Muscle layer of duodenum (tissue), 2 donors: ENCODE measurements around the gene NTHL1.

Source experiments
- H3K27ac ChIP-seq: one replicate; pipeline ENCODE4 v1.7.0; 2013; ENCODE audit warnings: mild to moderate bottlenecking, low read length
- H3K27me3 ChIP-seq: one replicate; pipeline ENCODE4 v1.7.0; 2013; ENCODE audit warnings: low read depth, mild to moderate bottlenecking, control low read depth, low read length
- H3K36me3 ChIP-seq, 2 donors: one replicate each; pipeline ENCODE4 v1.7.0; 2013; ENCODE audit warnings: low read length in 2 of 2, control low read depth in 1 of 2, mild to moderate bottlenecking in 1 of 2; ENCODE audit not compliant: insufficient read depth in 2 of 2, control insufficient read depth in 1 of 2
- H3K4me1 ChIP-seq, 2 donors: one replicate each; pipeline ENCODE4 v1.7.0; 2013; ENCODE audit warnings: low read length in 2 of 2, mild to moderate bottlenecking in 2 of 2, control low read depth in 1 of 2, moderate library complexity in 1 of 2; ENCODE audit not compliant: insufficient read depth in 2 of 2, control insufficient read depth in 1 of 2
- H3K4me3 ChIP-seq, 2 donors: one replicate each; pipeline ENCODE4 v1.7.0; 2013; ENCODE audit warnings: low read length in 2 of 2, low read depth in 1 of 2, mild to moderate bottlenecking in 1 of 2
- H3K9me3 ChIP-seq, 2 donors: one replicate each; pipeline ENCODE4 v1.7.0; 2013; ENCODE audit warnings: low read length in 2 of 2, control low read depth in 1 of 2, mild to moderate bottlenecking in 1 of 2; ENCODE audit not compliant: control insufficient read depth in 1 of 2
- donor health status: healthy.

Gene NTHL1

DNA sequence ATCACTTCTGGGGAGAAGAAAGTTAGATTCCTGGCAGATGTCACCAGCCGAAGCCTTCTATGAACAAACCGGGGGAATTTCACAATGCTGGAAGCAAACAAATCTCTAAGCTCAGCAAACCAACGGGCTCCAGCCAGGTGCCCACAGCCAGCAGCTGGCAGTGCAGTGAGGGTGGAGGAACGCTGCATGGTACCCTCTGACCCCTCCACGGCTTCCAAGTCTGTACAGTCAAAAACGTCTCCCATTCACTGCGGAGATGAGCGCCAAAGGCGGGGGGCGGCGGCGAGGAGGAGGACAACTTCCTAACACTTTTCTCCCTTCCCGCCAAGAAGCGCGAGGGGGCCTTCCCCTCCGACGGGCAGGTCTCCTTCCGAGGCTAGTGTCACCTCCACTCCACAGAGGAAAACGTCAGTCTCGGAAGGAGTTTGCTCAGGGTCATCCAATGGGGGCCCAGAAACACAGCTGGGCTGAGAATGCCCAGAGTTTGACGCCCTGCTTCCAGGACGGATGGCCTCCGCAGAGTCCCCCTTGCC is 38.9 kb downstream of the NTHL1 start:
- Histone ChIP-seq H3K9me3 (no peaks in the 10 kb centered on the region), H3K36me3 (no peaks in the 10 kb centered on the region), H3K4me3 (peak overlapping the region; percentile 80 to 87), H3K27me3 (no peaks in the 10 kb centered on the region), H3K27ac (peak overlapping the region; percentile 81), H3K4me1 (peaks cover 26 to 62% of the 10 kb centered on the region in 2 donors)

DNA sequence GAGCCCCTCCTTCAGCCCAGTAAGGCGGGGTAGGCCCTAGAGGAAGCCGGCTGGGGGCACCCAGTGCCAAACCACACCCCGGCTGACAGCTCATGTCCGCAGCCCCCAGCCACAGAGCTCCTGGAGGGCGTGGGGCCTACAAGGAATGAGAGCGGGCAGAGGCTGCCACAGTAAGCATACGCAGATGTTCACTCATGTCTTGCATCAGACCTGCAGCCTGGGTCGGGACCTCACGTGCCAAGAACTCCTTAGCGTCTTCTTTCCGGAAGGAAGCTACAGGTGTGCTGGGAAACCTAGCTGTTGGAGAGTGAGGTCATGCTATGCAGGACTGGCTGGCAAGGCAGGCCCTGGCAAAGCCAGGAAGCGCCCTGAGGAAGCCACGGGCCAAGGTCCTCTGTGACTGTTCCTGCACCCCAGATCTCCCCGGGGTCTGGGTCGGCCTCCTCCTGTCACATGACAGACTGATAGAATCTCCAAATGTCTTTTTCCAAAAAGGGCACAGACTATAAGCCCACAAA is 39.6 kb downstream of the NTHL1 start:
- H3K4me1 ChIP-seq, result peaks cover 27 to 68% of the 10 kb centered on the region in 2 donors
- no peaks in the 10 kb centered on the region for H3K9me3 ChIP-seq
- peaks cover 0 to 4% of the 10 kb centered on the region in 2 donors for H3K36me3 ChIP-seq
- H3K27ac ChIP-seq, result peak overlapping the region; percentile 81
- peak overlapping the region; percentile 80 to 87 for H3K4me3 ChIP-seq
- H3K27me3 ChIP-seq, result no peaks in the 10 kb centered on the region

DNA sequence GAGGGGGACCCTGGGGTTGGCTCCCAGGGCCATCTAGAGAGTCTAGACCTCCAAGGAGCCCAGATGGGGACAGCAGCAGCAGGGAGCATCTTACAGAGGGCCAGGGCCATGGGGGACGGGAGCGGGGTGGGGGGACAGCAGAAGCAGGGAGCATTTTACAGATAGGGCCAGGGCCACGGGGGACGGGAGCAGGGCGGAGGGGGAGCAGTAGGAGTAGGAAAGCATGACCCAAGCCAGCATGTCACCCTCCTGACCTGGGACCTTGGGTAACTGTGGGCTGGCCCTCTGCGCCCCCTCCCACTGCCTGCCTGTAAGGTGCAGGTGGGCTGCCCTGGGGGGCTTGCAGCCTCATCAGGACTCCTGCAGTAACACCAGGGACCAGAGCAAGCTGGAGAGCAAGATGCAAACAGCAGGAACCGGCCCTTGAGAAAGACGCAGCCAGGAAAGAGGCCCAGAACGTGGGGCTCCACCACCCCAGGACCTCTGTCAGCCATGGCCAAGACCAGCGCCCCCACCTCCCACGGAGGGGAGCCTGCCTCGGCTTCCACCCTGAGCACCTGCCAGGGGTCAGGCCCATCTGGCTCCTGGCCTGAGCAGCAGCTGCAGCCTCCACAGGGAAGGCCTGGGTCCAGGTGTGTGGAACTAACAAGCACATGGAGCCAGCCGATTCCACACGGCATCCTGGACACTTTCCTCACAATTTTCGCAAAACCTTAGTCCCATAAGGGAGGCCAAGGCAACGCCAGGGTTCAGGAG is 40.4 kb downstream of the NTHL1 start:
- Histone ChIP-seq H3K27ac (peak overlapping the region; percentile 81), H3K4me1 (peaks cover 27 to 68% of the 10 kb centered on the region in 2 donors), H3K4me3 (peak overlapping the region; percentile 19 to 87)

DNA sequence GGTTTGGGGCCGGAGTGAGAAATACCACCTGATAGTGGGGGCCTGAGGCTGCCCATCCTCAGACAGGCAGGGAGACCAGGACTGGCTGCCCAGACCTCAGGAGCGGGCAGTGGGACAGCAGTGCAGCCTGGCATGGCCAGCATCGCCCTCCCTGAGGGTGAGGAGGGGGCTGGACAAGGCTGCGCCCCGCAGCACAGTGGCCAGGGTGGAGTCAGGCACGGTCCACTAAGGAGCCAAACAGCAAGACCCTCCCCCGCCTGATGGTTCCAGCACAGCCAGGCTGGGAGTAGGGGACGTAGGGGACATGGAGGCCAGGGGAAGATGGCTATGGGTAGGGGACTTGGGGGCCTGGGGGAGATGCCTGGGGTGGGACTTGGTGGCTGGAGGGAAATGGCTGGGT is 41.3 kb downstream of the NTHL1 start:
- H3K27me3 ChIP-seq, result no peaks in the 10 kb centered on the region
- no peaks in the 10 kb centered on the region for H3K9me3 ChIP-seq
- no peak overlapping the region for H3K27ac ChIP-seq
- H3K4me3 ChIP-seq, result no peak overlapping the region
- peaks cover 27 to 68% of the 10 kb centered on the region in 2 donors for H3K4me1 ChIP-seq
- H3K36me3 ChIP-seq, result peaks cover 14 to 22% of the 10 kb centered on the region in 2 donors

More for the DNA sequence above, 40.4 kb downstream of the NTHL1 start:
- no peaks in the 10 kb centered on the region for H3K9me3 ChIP-seq
- no peaks in the 10 kb centered on the region for H3K27me3 ChIP-seq
- H3K36me3 ChIP-seq, result peaks cover 5 to 12% of the 10 kb centered on the region in 2 donors

DNA sequence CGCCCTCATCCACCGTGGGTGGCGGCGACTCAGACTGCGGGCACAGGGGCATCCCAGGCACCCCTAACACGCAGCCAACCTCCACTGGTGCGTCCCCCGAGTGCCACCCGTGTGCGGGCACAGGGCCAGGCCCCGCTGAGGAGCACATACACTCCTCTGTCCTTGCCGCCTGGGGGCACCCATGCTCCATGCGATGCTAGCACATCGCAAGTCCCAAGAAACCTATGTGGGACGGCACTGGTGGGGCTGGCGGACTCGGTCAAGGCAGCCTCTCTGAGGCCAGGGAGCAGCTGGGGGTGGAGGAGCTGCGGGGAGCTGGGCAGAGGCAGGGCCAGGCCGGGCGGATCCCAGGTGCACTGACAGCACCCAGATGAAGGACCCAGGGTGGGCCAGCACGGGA is 42.0 kb downstream of the NTHL1 start:
- Histone ChIP-seq H3K36me3 (peaks cover 19 to 28% of the 10 kb centered on the region in 2 donors), H3K27me3 (no peaks in the 10 kb centered on the region), H3K9me3 (no peaks in the 10 kb centered on the region), H3K4me1 (peaks cover 27 to 67% of the 10 kb centered on the region in 2 donors), H3K27ac (no peak overlapping the region), H3K4me3 (no peak overlapping the region)

DNA sequence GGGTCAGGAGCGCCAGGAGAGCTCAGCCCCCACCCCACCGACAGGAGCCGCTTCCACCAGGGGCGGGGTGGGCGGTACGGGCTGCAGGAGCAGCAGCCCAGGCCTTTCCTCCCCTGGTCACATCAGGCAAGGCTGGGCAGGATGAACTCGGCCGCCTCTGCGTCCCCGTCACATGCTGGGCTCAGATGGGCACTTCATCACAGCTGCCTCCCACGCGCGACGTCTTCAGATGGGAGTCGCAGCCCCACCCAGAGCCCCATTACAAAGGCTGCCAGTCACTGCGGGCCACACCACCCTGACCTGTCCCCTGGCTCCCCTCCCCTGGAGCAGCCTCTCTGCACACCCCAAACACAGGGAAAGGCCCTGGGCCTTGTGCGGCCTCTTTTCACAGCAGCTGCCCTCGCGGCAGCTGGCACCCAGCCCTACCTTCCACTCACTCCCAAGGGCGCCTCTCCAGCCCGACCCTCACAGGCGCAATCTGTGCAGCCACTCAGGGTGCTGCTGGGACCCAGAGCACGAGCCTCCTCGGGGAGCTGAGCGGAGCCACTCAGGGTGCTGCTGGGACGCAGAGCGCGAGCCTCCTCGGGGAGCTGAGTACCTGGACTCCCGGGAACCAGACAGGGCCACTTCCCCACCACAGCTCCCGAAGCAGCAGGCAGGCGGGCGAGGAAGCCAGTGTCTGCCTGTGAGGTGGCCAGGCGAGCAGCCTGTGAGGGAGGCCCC is 42.7 kb downstream of the NTHL1 start:
- Histone ChIP-seq H3K36me3 (peaks cover 19 to 35% of the 10 kb centered on the region in 2 donors), H3K4me3 (no peak overlapping the region), H3K4me1 (peaks cover 21 to 61% of the 10 kb centered on the region in 2 donors), H3K27me3 (no peaks in the 10 kb centered on the region), H3K27ac (no peak overlapping the region), H3K9me3 (no peaks in the 10 kb centered on the region)

DNA sequence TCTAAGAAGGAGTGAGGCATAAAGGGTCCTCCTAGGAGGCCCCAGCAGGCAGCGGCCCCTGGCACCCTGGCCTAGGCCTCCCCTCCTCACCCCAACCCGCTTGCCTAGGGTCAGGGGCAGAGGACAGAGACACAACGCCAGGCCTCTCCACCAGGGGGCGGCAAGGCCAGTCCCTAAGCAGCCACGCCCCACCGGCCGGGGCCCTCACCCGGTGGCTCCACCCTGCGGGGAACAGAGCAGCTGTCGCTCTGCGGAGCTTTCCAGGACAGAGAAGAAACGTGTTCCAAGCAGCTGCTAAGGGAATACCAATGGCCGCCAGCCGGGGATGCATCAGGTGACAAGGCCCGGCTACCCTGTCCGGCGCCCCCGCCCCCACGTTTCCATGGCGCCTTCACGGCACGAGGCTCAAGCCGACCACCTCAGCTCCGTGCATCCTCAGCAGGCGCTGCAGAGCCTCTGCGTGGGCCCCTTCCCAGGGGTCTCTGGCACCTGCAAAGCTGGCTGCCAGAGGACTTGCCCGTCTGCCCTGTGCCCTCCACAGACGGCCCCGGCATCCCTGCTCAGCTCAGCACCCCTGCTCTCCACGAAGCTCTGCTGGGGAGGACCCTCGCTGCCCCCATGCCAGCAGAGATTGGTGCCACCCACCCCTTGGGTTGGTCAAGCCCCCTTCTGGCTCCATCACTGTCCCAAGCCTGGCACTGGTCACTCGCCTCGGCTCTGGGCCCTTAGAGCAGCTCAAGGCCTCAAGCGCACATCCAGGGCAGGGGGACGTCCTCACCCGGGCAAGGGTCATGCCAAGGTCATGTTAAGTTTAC is 43.6 kb downstream of the NTHL1 start:
- Histone ChIP-seq H3K4me1 (peaks cover 21 to 59% of the 10 kb centered on the region in 2 donors), H3K4me3 (peak overlapping the region in 1 of 2 donors; percentile 7), H3K27me3 (no peaks in the 10 kb centered on the region), H3K9me3 (no peaks in the 10 kb centered on the region), H3K27ac (no peak overlapping the region), H3K36me3 (peaks cover 23 to 44% of the 10 kb centered on the region in 2 donors)

DNA sequence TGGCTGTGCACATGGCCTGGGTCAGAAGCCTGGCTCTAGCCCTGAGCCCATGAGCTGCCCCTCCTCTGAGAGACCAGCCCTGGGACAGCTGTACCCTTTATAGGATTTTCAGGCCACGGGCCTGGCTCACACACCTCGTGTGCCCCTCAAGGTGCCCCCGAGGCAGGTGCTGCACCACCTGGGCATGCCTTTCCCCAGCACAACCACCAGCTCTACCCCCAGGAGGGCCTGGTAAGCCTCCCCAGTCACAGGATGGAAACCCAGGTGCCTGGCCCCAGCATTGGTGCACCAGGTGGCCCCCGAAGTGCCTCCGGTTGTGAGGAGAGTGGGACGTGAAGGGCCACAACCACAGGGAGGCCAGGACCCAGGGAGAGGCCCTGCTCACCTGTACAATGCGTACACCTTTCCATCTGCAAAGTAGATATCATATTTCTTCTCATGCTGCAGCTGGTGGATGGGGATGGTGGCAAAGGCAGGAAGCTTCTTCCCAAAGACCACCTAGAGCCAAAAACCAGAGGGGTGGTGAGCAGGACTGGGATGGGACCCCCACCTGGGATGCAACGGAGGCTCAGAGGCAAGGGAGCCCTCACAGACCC is 44.3 kb downstream of the NTHL1 start:
- no peaks in the 10 kb centered on the region for H3K9me3 ChIP-seq
- H3K27ac ChIP-seq, result no peak overlapping the region
- peaks cover 17 to 52% of the 10 kb centered on the region in 2 donors for H3K4me1 ChIP-seq
- H3K27me3 ChIP-seq, result no peaks in the 10 kb centered on the region
- no peak overlapping the region for H3K4me3 ChIP-seq
- peaks cover 23 to 49% of the 10 kb centered on the region in 2 donors for H3K36me3 ChIP-seq

DNA sequence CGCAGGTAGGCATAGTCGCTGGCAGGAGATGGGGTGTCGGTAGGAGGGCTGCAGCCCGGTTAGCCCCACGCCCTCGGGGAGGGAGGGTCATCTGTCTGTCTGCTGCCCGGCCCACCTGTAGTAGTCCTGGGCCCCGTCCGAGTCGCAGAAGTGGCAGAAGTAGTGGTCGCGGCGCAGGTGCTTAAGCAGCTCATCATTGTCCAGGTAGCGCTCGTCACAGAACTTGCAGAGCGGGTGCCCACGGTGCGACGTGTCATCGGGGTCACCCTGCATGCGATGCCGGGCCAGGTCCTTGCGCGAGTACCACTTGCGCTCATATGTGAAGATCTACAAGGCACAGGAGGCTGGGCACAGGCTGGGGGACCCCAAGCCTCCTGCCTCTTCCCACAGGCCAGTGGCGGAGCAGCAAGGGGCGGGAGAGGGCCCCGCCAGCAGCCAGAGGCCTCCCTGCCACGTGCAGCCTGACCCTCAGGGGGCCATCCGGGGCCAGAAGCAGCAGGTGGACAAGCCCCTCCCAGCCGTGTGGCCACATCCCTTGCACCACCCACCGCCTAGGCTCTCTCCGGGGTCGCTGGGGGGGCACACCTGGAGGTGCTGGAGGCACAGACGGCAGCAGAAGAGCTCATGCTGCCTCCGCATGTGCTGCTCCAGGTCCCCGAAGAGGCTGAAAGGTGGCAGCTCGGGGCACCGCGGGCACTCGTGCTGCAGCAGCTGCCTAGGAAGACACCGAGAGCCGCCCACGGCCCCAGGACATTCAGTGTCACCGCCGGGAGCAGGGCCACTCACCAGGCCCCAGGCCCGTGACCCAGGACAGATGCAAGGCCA is 45.0 kb downstream of the NTHL1 start:
- Histone ChIP-seq H3K27me3 (no peaks in the 10 kb centered on the region), H3K4me3 (no peak overlapping the region), H3K4me1 (peaks cover 10 to 49% of the 10 kb centered on the region in 2 donors), H3K36me3 (peaks cover 23 to 54% of the 10 kb centered on the region in 2 donors), H3K27ac (no peak overlapping the region), H3K9me3 (no peaks in the 10 kb centered on the region)
